Sigmoid colon (tissue), 3 donors: ENCODE results near the gene UBE2E1.

Experiments used
- POLR2A ChIP-seq, 2 donors: fragments of 450-650 bp; IDR thresholded peaks; one replicate each; pipeline ENCODE4 v1.6.1; 2016; ENCODE audit warnings: antibody characterized with exemption in 2 of 2, mild to moderate bottlenecking in 2 of 2, moderate library complexity in 2 of 2
- TF ChIP-seq, protein P1 (sequence below), 4 experiments: fragments of 450-650 bp in 3 of 4; fragments of 200-600 bp in 1 of 4; IDR thresholded peaks; one replicate each; pipeline ENCODE4 v1.5.1; 2016 to 2019; ENCODE audit warnings: antibody characterized with exemption in 4 of 4, mild to moderate bottlenecking in 3 of 4, moderate library complexity in 2 of 4

DNA sequence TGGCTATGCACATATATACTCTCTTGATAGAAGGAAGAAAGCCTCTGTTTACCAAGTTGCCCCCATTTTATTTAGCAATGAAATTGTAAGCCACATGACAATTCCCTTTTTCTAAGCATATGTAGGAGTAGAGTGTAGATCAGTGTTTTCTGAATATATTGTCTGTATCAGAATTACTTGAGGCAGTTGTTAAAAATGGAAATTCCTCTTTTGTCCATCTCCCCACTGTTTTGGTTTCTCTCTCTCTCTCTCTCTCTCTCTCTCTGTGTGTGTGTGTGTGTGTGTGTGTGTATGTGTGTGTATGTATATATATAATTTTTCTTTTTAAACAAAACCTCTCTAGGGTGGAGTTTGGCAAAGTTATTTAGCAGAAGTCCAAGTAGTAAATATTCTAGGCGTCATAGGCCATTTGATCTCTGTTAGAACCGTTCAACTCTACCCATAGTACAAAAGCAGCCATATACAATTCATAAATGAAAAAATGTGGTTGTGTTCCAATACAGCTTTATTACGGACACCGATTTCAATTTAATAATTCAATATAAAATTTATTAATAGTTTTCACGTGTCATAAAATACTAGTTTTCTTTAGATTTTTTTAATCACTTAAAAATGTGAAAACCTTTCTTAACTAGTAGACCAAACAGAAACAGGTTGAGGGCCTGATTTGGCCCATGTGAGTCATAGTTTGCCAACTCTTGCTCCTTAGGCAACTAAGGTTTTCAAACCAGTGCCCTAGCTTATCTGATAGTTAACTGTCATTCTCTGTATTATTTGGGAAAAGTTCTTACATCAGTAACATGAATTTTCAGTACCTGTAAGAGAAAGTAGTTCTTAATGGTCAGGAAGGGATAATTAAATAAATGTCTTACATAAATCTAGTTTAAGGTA is 39.8 kb downstream of the UBE2E1 start:
- no peak for TF ChIP-seq POLR2A (IDR thresholded peaks at IDR 0.05)
- TF ChIP-seq, protein P1, sequence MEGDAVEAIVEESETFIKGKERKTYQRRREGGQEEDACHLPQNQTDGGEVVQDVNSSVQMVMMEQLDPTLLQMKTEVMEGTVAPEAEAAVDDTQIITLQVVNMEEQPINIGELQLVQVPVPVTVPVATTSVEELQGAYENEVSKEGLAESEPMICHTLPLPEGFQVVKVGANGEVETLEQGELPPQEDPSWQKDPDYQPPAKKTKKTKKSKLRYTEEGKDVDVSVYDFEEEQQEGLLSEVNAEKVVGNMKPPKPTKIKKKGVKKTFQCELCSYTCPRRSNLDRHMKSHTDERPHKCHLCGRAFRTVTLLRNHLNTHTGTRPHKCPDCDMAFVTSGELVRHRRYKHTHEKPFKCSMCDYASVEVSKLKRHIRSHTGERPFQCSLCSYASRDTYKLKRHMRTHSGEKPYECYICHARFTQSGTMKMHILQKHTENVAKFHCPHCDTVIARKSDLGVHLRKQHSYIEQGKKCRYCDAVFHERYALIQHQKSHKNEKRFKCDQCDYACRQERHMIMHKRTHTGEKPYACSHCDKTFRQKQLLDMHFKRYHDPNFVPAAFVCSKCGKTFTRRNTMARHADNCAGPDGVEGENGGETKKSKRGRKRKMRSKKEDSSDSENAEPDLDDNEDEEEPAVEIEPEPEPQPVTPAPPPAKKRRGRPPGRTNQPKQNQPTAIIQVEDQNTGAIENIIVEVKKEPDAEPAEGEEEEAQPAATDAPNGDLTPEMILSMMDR (IDR thresholded peaks at IDR 0.05) = no peak
